OCI-M2 (cell line): ENCODE data around the gene FNIP1.
"Not testable (repeated sequence)": the region's sequence is repeated elsewhere in the genome, so short reads cannot be mapped to it uniquely, and the experiment has no call there.

ENCODE experiments used
- DNase-seq: peaks from one replicate; lab custom pipeline; 2025; ENCODE audit not compliant: unreplicated experiment; lab: John Stamatoyannopoulos, UW

The FNIP1 gene

GRCh38 chr5:131787736-131788135 is 9.1 kb downstream of the FNIP1 start:
- no peak for DNase-seq

GRCh38 chr5:131786900-131787692 is 9.7 kb downstream of the FNIP1 start:
- no peak for DNase-seq

- DNase-seq, result no peak
Measured at GRCh38 chr5:131786036-131786435, 10.8 kb downstream of the FNIP1 start.

GRCh38 chr5:131783874-131784273 is 12.9 kb downstream of the FNIP1 start:
- DNase-seq, result no peak

GRCh38 chr5:131783357-131783756 is 13.5 kb downstream of the FNIP1 start:
- DNase-seq, result no peak

GRCh38 chr5:131782717-131783116 is 14.1 kb downstream of the FNIP1 start:
- DNase-seq, result no peak

GRCh38 chr5:131778141-131778540 is 18.7 kb downstream of the FNIP1 start:
- not testable (repeated sequence) for DNase-seq

GRCh38 chr5:131776450-131776849 is 20.4 kb downstream of the FNIP1 start:
- no peak for DNase-seq

GRCh38 chr5:131774652-131775367 is 22.0 kb downstream of the FNIP1 start:
- no peak for DNase-seq

- no peak for DNase-seq
Measured at GRCh38 chr5:131773805-131774204, 23.0 kb downstream of the FNIP1 start.

- DNase-seq, result no peak
Measured at GRCh38 chr5:131771692-131772091, 25.1 kb downstream of the FNIP1 start.

- no peak for DNase-seq
Measured at GRCh38 chr5:131769961-131770360, 26.9 kb downstream of the FNIP1 start.

- no peak for DNase-seq
Measured at GRCh38 chr5:131769336-131769735, 27.5 kb downstream of the FNIP1 start.

- DNase-seq, result no peak
Measured at GRCh38 chr5:131767891-131768290, 28.9 kb downstream of the FNIP1 start.

GRCh38 chr5:131766689-131767088 is 30.1 kb downstream of the FNIP1 start:
- no peak for DNase-seq

GRCh38 chr5:131765261-131765660 is 31.6 kb downstream of the FNIP1 start:
- no peak for DNase-seq

GRCh38 chr5:131763968-131764367 is 32.8 kb downstream of the FNIP1 start:
- DNase-seq, result no peak

GRCh38 chr5:131760793-131761192 is 36.0 kb downstream of the FNIP1 start:
- DNase-seq, result no peak

- no peak for DNase-seq
Measured at GRCh38 chr5:131759704-131760103, 37.1 kb downstream of the FNIP1 start.

GRCh38 chr5:131758520-131758900 is 38.3 kb downstream of the FNIP1 start:
- no peak for DNase-seq

- no peak for DNase-seq
Measured at GRCh38 chr5:131757830-131758519, 38.8 kb downstream of the FNIP1 start.

GRCh38 chr5:131756942-131757341 is 39.9 kb downstream of the FNIP1 start:
- no peak for DNase-seq
